Measurements from ENCODE around the gene PEX11G.

The PEX11G gene

DNA sequence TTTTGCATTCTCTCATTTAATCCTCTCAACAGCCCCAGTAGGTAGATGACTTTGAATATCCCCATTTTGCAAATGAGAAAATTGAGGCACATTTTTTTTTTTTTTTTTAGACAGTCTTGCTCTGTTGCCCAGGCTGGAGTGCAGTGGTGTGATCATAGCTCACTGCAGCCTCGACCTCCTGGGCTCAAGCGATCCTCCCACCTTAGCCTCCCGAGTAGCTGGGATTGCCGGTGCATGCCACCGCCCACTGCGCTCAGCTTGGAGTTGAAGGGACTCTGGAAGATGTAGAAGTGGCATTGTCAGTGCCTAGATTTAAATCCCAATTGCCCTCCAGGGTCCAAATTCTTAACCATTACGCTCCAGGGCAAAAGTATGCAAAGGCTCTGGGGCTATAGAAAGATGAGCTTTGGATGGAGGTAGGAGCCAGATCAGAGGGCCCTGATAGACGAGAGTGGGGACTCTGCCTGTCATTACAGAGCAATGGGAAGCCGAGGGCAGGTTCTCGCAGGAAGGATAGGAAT is 32.8 kb upstream of the PEX11G start:
- no peak for DNase-seq

DNA sequence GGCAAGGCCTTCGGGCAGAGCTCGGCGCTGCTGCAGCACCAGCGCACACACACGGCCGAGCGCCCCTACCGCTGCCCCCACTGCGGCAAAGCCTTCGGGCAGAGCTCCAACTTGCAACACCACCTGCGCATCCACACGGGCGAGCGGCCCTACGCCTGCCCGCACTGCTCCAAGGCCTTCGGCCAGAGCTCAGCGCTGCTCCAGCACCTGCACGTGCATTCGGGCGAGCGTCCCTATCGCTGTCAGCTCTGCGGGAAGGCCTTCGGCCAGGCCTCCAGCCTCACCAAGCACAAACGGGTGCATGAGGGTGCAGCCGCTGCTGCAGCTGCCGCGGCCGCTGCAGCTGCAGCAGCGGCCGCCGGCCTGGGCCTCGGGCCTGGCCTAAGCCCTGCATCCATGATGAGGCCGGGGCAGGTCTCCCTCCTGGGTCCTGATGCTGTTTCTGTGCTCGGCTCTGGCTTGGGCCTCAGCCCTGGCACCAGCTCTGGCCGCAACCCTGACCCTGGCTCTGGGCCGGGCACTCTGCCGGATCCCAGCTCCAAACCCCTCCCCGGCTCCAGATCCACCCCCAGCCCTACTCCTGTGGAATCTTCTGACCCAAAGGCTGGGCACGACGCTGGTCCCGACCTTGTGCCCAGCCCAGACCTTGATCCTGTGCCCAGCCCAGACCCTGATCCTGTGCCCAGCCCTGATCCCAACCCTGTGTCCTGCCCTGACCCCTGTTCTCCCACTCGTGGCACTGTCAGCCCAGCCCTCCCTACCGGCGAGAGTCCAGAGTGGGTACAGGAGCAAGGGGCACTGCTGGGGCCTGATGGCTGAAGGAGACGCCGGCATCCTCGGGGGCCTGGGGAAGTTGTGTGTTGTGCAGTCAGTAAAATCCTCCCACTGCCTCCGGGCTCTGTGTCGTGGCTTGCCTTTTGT is 31.6 kb upstream of the PEX11G start:
- no peak for DNase-seq

DNA sequence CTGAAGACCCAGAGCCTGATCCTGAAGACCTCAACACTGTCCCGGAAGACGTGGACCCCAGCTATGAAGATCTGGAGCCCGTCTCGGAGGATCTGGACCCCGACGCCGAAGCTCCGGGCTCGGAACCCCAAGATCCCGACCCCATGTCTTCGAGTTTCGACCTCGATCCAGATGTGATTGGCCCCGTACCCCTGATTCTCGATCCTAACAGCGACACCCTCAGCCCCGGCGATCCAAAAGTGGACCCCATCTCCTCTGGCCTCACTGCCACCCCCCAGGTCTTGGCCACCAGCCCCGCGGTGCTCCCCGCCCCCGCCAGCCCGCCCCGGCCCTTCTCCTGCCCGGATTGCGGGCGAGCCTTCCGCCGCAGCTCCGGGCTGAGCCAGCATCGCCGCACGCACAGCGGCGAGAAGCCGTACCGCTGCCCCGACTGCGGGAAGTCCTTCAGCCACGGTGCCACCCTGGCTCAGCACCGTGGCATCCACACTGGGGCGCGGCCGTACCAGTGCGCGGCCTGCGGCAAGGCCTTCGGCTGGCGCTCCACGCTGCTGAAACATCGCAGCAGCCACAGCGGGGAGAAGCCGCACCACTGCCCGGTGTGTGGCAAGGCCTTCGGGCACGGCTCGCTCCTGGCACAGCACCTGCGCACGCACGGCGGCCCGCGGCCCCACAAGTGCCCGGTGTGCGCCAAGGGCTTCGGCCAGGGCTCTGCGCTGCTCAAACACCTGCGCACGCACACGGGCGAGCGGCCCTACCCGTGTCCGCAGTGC is 30.7 kb upstream of the PEX11G start:
- DNase-seq: no peak

DNA sequence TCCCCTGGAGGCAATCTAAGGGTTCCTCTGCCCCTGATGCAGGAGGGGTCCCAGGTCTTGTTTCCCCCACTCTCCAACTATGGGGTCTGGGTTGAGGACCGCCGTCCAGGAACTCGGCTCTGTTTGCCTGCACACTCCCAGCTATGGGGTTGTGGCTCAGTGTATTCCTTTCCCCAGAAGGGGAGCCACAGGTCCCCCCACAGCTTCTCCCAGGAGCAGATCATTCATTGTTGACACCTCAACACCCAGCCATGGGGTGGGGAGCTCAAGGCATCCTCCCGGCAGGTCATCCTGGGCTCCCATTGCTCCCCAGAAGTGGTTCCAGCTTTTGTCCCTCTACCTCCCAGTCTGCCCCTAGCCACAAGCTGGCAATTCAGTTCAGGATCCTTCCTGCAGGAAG is 28.0 kb upstream of the PEX11G start:
- DNase-seq: no peak

DNA sequence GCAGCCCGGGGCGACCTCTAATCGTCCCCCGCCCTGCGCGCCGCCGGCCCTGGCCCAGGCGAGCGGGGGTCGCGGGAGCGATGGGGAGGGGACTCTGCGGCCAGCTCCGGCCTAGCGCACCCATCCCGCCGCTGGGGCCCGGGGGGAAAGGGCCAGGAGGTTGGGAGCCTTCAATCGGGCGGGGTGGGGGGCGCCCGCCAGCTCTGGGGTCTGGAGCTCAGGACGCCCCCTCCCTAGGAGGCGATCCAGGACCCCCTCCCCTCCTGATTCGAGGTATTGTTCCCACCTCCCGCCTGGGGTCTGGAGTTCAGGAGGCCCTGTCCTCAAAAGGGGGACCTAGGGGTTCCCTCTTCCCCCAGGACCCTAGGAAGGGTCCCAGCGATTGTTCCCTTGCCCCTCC is 27.5 kb upstream of the PEX11G start:
- no peak for DNase-seq

- DNase-seq: peak; percentile 28
Observed at GRCh38 chr19:7515645-7516151, 26.9 kb upstream of the PEX11G start, which contains the start of gene ZNF358. ZNF358 (plus strand) TSS chr19:7516103; CDS start chr19:7519243, 3,140 bp downstream.

- no peak for DNase-seq
Observed at GRCh38 chr19:7515110-7515644, 26.3 kb upstream of the PEX11G start.

GRCh38 chr19:7513809-7514642 is 25.2 kb upstream of the PEX11G start:
- DNase-seq: no peak

DNA sequence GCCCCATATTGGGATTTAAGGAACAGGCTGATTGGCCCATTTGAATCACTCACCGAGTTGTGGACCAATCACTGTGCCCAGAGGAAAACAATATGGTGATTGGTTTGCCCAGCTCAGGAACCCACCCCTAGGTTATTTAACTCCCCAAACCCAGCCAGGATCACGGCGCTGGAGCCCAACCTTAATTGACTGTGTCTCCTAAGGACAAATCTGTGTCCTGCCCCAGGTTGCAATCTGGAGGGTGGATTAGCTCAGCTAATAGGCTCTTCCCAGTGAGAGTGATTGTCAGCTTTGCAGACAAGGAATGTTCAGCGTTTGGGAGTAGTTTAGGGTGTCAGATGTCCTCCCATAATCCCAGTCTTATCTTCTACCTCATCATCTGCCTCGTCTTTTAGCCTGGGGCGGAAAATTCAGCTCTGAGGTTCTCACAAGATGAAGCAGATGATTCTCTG is 23.6 kb upstream of the PEX11G start:
- no peak for DNase-seq

- no peak for DNase-seq
Observed at GRCh38 chr19:7509625-7510024, 20.8 kb upstream of the PEX11G start.

- no peak for DNase-seq
Observed at GRCh38 chr19:7507884-7508283, 19.0 kb upstream of the PEX11G start.

DNA sequence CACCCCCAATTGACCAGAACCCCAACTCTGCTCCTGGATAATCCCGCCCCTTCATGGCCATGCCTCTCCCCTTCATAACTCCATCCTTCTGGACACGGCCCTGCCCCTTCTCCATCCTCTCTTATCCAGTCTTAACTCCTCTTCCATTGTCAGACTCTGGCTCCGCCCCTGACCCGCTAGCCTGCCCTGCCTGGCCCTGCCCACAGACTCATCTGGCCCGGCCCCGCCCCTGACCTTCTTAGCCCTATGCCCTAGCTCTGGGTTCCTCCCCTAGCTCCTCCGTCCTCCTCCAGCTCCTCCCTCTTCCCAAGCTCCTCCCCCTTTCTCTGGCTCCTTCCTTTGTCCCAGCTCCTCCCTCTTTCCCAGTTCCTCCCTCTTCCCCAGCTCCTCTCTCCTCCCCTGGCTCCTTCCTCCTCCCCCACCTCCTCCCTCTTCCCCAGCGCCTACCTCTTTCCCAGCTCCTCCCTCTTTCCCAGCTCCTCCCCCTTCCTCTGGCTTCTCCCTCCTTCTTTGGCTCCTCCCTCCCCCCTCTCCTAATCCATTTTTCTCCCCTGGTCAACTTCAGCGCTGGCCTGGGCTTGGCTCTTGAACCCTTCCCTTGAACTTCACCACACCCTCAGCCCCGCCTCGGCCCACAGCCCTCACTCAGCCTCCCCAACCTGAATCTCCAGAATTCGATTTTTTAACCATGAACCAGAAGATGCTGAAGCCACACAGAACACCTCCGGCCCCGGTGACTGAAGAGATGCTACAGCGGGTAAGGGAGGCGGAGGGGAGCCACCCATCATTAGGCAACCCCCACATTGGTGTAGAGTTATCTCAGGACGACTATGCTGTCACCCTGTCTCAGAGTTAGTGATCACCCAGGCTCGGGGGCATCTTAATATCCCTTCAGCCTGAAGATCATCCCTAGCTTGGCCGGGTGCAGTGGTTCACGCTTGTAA is 17.8 kb upstream of the PEX11G start:
- DNase-seq: peak; percentile 44

- no peak for DNase-seq
Observed at GRCh38 chr19:7505682-7506384, 17.0 kb upstream of the PEX11G start.

GRCh38 chr19:7505288-7505681 is 16.4 kb upstream of the PEX11G start:
- DNase-seq: no peak

DNA sequence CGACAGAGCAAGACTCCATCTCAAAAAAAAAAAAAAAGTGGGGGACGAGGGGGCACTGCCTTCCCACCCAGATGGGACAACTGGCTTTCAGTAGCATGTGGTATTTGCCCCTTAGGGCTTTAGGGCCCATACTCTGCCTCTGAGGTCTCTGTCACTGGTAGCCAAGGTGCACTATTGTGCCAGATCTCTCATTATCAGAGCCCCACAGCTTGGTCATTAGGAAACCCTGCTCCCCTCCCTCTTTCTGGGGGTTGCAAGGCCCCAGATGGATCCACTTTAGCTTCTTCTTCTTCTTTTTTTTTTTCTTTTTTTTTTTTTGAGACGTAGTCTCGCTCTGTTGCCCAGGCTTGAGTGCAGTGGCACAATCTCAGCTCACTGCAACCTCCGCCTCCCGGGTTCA is 15.8 kb upstream of the PEX11G start:
- no peak for DNase-seq

DNA sequence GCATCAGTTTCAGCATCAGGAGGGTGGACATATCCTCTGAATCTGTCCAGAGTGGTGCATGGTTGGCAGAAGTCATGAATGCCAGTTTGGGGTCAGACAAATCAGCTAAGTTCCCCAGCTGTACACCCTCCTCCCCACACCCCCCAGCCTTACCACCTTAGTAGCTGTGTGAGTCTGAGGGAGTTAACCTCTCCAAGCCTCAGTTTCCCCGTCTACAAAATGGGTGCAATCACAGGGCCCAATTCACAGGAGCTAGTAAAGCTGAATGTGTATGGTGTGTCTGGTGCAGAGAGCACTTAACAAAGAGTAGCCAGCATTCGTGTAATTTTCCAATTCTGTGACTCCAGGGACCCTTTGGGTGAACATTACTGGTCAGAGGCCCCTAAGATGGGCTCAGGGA is 13.7 kb upstream of the PEX11G start:
- no peak for DNase-seq

- no peak for DNase-seq
Observed at GRCh38 chr19:7500811-7501450, 12.1 kb upstream of the PEX11G start.

GRCh38 chr19:7497292-7497691 is 8.5 kb upstream of the PEX11G start:
- no peak for DNase-seq

- DNase-seq: no peak
Observed at GRCh38 chr19:7494416-7495098, 5.7 kb upstream of the PEX11G start.
